Endothelial cell of umbilical vein (primary cell): Measurements from ENCODE around the gene PPP1R13B. TPM values are rescaled to one million over a fixed set of nuclear protein-coding genes. Genes with fewer than 3 reads are reported as not detected.

Experiments
- BruUV-seq: library from RNA; stranded (reverse); fragments of 400-500 nt; replicated peaks from 2 replicates; lab custom pipeline; 2021; lab: Mats Ljungman, UMichigan
- CTCF ChIA-PET: fragments of 300-600, 350-600 bp; sonication (Branson Sonifier 250); formaldehyde crosslinking; loops from one replicate; lab custom pipeline; 2021; ENCODE audit warnings: antibody characterized with exemption, inconsistent platforms; lab: Charles Lee
- POLR2A ChIA-PET: fragments of 300-600, 350-600 bp; sonication (Branson Sonifier 250); formaldehyde crosslinking; loops from one replicate; lab custom pipeline; 2021; ENCODE audit warnings: antibody characterized with exemption, inconsistent platforms; lab: Charles Lee
- DNase-seq: peaks from one replicate; pipeline ENCODE4 v3.0.0-alpha.2; 2011; ENCODE audit warnings: low read depth, low spot score
- FAIRE-seq: peaks from 2 replicates; lab custom pipeline; 2011; peaks lifted over from hg19 to GRCh38; lab: Jason Lieb, UNC
- H2AFZ ChIP-seq: 2 replicates; pipeline ENCODE4 v1.6.0; 2012; ENCODE audit warnings: low read depth, low read length, control low read depth, inconsistent platforms
- H3K27ac ChIP-seq: 2 replicates; pipeline ENCODE4 v1.5.1; 2011; ENCODE audit warnings: low read depth, mild to moderate bottlenecking, control low read depth, low read length, moderate library complexity; ENCODE audit not compliant: insufficient read depth
- H3K27me3 ChIP-seq, 2 experiments: 2 replicates each; pipeline versions ENCODE4 v1.6.0 to v1.6.1; 2011; ENCODE audit warnings: low read length in 2 of 2, mixed read lengths in 1 of 2; ENCODE audit not compliant: control insufficient read depth in 2 of 2, insufficient read depth in 2 of 2
- H3K36me3 ChIP-seq, 2 experiments: 2 replicates in 1 of 2; 3 replicates in 1 of 2; pipeline ENCODE4 v1.5.1; 2011; ENCODE audit warnings: low read length in 2 of 2, mild to moderate bottlenecking in 1 of 2, moderate library complexity in 1 of 2; ENCODE audit not compliant: control insufficient read depth in 2 of 2, insufficient read depth in 2 of 2; ENCODE audit errors: extremely low read depth in 1 of 2
- H3K4me1 ChIP-seq: 3 replicates; pipeline ENCODE4 v1.5.1; 2011; ENCODE audit warnings: mild to moderate bottlenecking, low read length; ENCODE audit not compliant: control insufficient read depth, insufficient read depth; ENCODE audit errors: extremely low read depth
- H3K4me2 ChIP-seq: 2 replicates; pipeline ENCODE4 v1.6.1; 2011; ENCODE audit warnings: low read length, control low read depth, mixed read lengths; ENCODE audit not compliant: insufficient read depth
- H3K4me3 ChIP-seq, 3 experiments: fragments of 200-600 bp in 1 of 3; sonication (generic), shearing (Covaris generic) in 1 of 3; replicated peaks in 1 of 3; 2 replicates each; pipeline ENCODE4 v1.5.1; 2011 to 2016; ENCODE audit warnings: control low read depth in 3 of 3, low read length in 3 of 3, mild to moderate bottlenecking in 2 of 3, inconsistent platforms in 1 of 3, low read depth in 1 of 3, moderate library complexity in 1 of 3; ENCODE audit not compliant: insufficient read depth in 1 of 3
- H3K79me2 ChIP-seq: 2 replicates; pipeline ENCODE4 v1.6.0; 2012; ENCODE audit warnings: low read length, inconsistent platforms; ENCODE audit not compliant: control insufficient read depth, insufficient read depth
- H3K9ac ChIP-seq: replicated peaks from 2 replicates; pipeline ENCODE3; 2011; ENCODE audit warnings: low read length, control low read depth; ENCODE audit not compliant: insufficient read depth; ENCODE audit errors: extremely low read depth
- H3K9me1 ChIP-seq: replicated peaks from 3 replicates; pipeline ENCODE4 v1.6.0; 2011; ENCODE audit warnings: mild to moderate bottlenecking, low read length; ENCODE audit not compliant: control insufficient read depth, insufficient read depth; ENCODE audit errors: extremely low read depth
- H3K9me3 ChIP-seq: replicated peaks from 2 replicates; pipeline ENCODE4 v1.5.1; 2012; ENCODE audit warnings: low read length, inconsistent platforms; ENCODE audit not compliant: control insufficient read depth, insufficient read depth
- H4K20me1 ChIP-seq: replicated peaks from 2 replicates; pipeline ENCODE3; 2011; ENCODE audit warnings: mild to moderate bottlenecking, low read length; ENCODE audit not compliant: control insufficient read depth, insufficient read depth; ENCODE audit errors: extremely low read depth
- CTCF ChIP-seq, 2 donors: IDR thresholded peaks; 1 replicate in 1 of 2; 2 replicates in 1 of 2; pipeline ENCODE4 v1.5.1; 2011; ENCODE audit warnings: low read length in 2 of 2, mild to moderate bottlenecking in 2 of 2, moderate library complexity in 2 of 2, control low read depth in 1 of 2, inconsistent platforms in 1 of 2, low read depth in 1 of 2; ENCODE audit not compliant: insufficient read depth in 1 of 2; ENCODE audit errors: extremely low read depth in 1 of 2
- EZH2 ChIP-seq: IDR thresholded peaks from 2 replicates; pipeline ENCODE4 v1.6.1; 2012; ENCODE audit warnings: borderline replicate concordance, low read depth, mild to moderate bottlenecking, moderate library complexity, low read length, inconsistent platforms; ENCODE audit not compliant: severe bottlenecking
- GATA2 ChIP-seq: IDR thresholded peaks from 2 replicates; pipeline ENCODE4 v1.7.0; 2011; ENCODE audit warnings: low read depth, mild to moderate bottlenecking, moderate library complexity, mixed read lengths, low read length; ENCODE audit not compliant: insufficient read length, insufficient read depth
- JUN ChIP-seq: IDR thresholded peaks from 2 replicates; pipeline ENCODE4 v1.6.1; 2011; ENCODE audit warnings: borderline replicate concordance, low read depth; ENCODE audit not compliant: insufficient read length, insufficient read depth
- MYC ChIP-seq: IDR thresholded peaks from one replicate; pipeline ENCODE4 v1.6.1; 2011; ENCODE audit warnings: mild to moderate bottlenecking, low read depth, low read length
- POLR2A ChIP-seq: IDR thresholded peaks from 2 replicates; pipeline ENCODE4 v1.6.1; 2012; ENCODE audit warnings: low read depth, mild to moderate bottlenecking, control low read depth, low read length
- POLR2AphosphoS5 ChIP-seq: IDR thresholded peaks from 2 replicates; pipeline ENCODE4 v1.6.1; 2012; ENCODE audit warnings: low read depth, mild to moderate bottlenecking, control low read depth, low read length, moderate library complexity; ENCODE audit not compliant: insufficient read depth
- dilution Hi-C: fragments of 300-500 bp; cut with MboI; formaldehyde crosslinking; loops from one replicate; pipeline ENCODE4 v1.15.0; 2019; ENCODE audit warnings: low sequenced_read_pairs; ENCODE audit not compliant: extremely low pct_ligation_motif_present
- intact Hi-C: fragments of 100-400 bp; cut with micrococcal nuclease; formaldehyde crosslinking; loops from one replicate; pipeline ENCODE4 v1.10.0; 2022
- polyA plus RNA-seq, 4 experiments: library from polyadenylated mRNA; depleted of rRNA in 3 of 4; stranded (reverse) in 3 of 4; unstranded in 1 of 4; fragments of >200 nt; gene quantifications; 2 replicates each; pipeline versions ENCODE4 v1.2.1 to v1.2.3, GENCODE V29; 2011 to 2012; ENCODE audit warnings: missing spikeins in 1 of 4
- total RNA-seq: library from RNA; stranded (reverse); gene quantifications from 2 replicates; pipeline ENCODE4 v1.2.3, GENCODE V29; 2021

PPP1R13B gene
- total and polyA plus RNA-seq, 2 donors (not counting 3 experiments of a cell fraction or from before 2014, with no cell fraction given) = 10.0 to 30.0 TPM

GRCh38 chr14:103894034-103894722, 46.8 kb upstream of the PPP1R13B start:
- Histone ChIP-seq H3K9me1 (no peaks in the 10 kb centered on the region), H3K9ac (no peak overlapping the region), H3K4me3 (no peak overlapping the region), H3K36me3 (no peaks in the 10 kb centered on the region), H3K4me2 (no peak overlapping the region), H3K27me3 (no peaks in the 10 kb centered on the region), H4K20me1 (no peaks in the 10 kb centered on the region), H3K79me2 (no peaks in the 10 kb centered on the region), H3K4me1 (peaks cover 7% of the 10 kb centered on the region), H3K27ac (no peak overlapping the region), H3K9me3 (no peaks in the 10 kb centered on the region), H2AFZ (no peak overlapping the region)
- BruUV-seq = no TSS peak
- no peak for TF ChIP-seq EZH2
- no peak for TF ChIP-seq CTCF (IDR thresholded peaks at IDR 0.05; ENCODE audit: extremely low read depth in 1 of 2, insufficient read depth in 1 of 2, low read depth in 1 of 2, low read length in 2 of 2)
- no peak for TF ChIP-seq POLR2A
- no peak for TF ChIP-seq GATA2
- no peak for TF ChIP-seq POLR2AphosphoS5
- ChIA-PET POLR2A (no interaction called here), CTCF (no interaction called here)
- dilution Hi-C loops (no loop called here), intact Hi-C loops (no loop called here)
- FAIRE-seq (no peak), DNase-seq (no peak)

- BruUV-seq = no TSS peak
- Histone ChIP-seq H3K36me3 (no peaks in the 10 kb centered on the region), H3K9me3 (no peaks in the 10 kb centered on the region), H3K27ac (no peak overlapping the region), H4K20me1 (no peaks in the 10 kb centered on the region), H3K4me3 (no peak overlapping the region), H3K9ac (no peak overlapping the region), H3K9me1 (no peaks in the 10 kb centered on the region), H3K79me2 (no peaks in the 10 kb centered on the region), H3K27me3 (no peaks in the 10 kb centered on the region), H2AFZ (no peak overlapping the region), H3K4me1 (peaks cover 7% of the 10 kb centered on the region), H3K4me2 (no peak overlapping the region)
- DNase-seq (no peak), FAIRE-seq (no peak)
- intact Hi-C loops (no loop called here), dilution Hi-C loops (no loop called here)
- TF ChIP-seq JUN (no peak), MYC (no peak), POLR2AphosphoS5 (no peak), CTCF (IDR thresholded peaks at IDR 0.05; ENCODE audit: extremely low read depth in 1 of 2, insufficient read depth in 1 of 2, low read depth in 1 of 2, low read length in 2 of 2) (no peak)
- POLR2A ChIA-PET = no interaction called here
- CTCF ChIA-PET = interaction anchor here (0.6 to 4.3 kb wide), 3 partner anchors 9 to 328 kb away, joined by 3 to 39 read pairs (median 3); no protein-coding TSS in a partner anchor
These were observed 44.9 kb upstream of the PPP1R13B start for GRCh38 chr14:103892247-103892646.
